Kidney (tissue), 14 donors: ENCODE measurements around the gene INPP5A. TPM values are rescaled to one million over a fixed set of nuclear protein-coding genes. Genes with fewer than 3 reads are reported as not detected.

ENCODE experiments used
- DNase-seq, 5 donors: peaks; one replicate each; pipeline ENCODE4 v3.0.0-alpha.2; 2013 to 2020
- FAIRE-seq: peaks from 2 replicates; lab custom pipeline; 2012; peaks lifted over from hg19 to GRCh38; lab: Jason Lieb, UNC
- H3K27ac ChIP-seq, 2 donors: one replicate each; pipeline ENCODE4 v1.7.0; 2013; ENCODE audit warnings: low read depth in 2 of 2, low read length in 2 of 2, inconsistent platforms in 1 of 2
- H3K27me3 ChIP-seq: one replicate; pipeline ENCODE4 v1.7.1; 2013; ENCODE audit warnings: low read length, inconsistent platforms; ENCODE audit not compliant: control insufficient read depth, insufficient read depth
- H3K36me3 ChIP-seq, 3 donors: one replicate each; pipeline versions ENCODE4 v1.7.0 to v1.7.1; 2013; ENCODE audit warnings: low read length in 3 of 3, control low read depth in 1 of 3, inconsistent platforms in 1 of 3; ENCODE audit not compliant: insufficient read depth in 3 of 3, control insufficient read depth in 2 of 3
- H3K4me1 ChIP-seq, 3 donors: one replicate each; pipeline versions ENCODE4 v1.7.0 to v1.7.1; 2013; ENCODE audit warnings: low read length in 3 of 3, inconsistent platforms in 1 of 3, low read depth in 1 of 3; ENCODE audit not compliant: control insufficient read depth in 2 of 3, insufficient read depth in 2 of 3
- H3K4me3 ChIP-seq, 3 donors: one replicate each; pipeline versions ENCODE4 v1.7.0 to v1.8.1; 2013; ENCODE audit warnings: low read length in 3 of 3, control low read depth in 1 of 3, inconsistent platforms in 1 of 3
- H3K9ac ChIP-seq, 3 donors: one replicate each; pipeline versions ENCODE4 v1.7.0 to v1.7.1; 2013; ENCODE audit warnings: low read length in 3 of 3, control low read depth in 1 of 3, inconsistent platforms in 1 of 3
- H3K9me3 ChIP-seq, 3 donors: one replicate each; pipeline versions ENCODE4 v1.7.0 to v1.7.1; 2013; ENCODE audit warnings: low read length in 3 of 3, control low read depth in 1 of 3, inconsistent platforms in 1 of 3; ENCODE audit not compliant: control insufficient read depth in 2 of 3, insufficient read depth in 1 of 3
- CTCF ChIP-seq: IDR thresholded peaks from 3 replicates; pipeline ENCODE4 v1.5.1; 2012; ENCODE audit warnings: mild to moderate bottlenecking, moderate library complexity, borderline replicate concordance; ENCODE audit not compliant: insufficient read depth; ENCODE audit errors: extremely low read depth
- intact Hi-C: fragments of 100-400 bp; cut with DNase I; formaldehyde crosslinking; loops from one replicate; pipeline ENCODE4 v1.11.1; 2022
- polyA plus RNA-seq: library from polyadenylated mRNA; stranded (reverse); fragments of 350-450 nt; fragmentation: Illumina TruSeq; extraction: RNeasy Lipid Tissue Mini Kit (QIAGEN cat#74804); gene quantifications from one replicate; pipeline ENCODE4 v1.2.3, GENCODE V29; 2014; ENCODE audit warnings: low read depth, low replicate concordance; ENCODE audit not compliant: insufficient read depth
- total RNA-seq: library from RNA; stranded (reverse); fragmentation: NEBNext Ultra II Directional; extraction: Animal tissue kit (Norgen Biotek cat#: 25700); gene quantifications from one replicate; pipeline ENCODE4 v1.2.1, GENCODE V29; 2021
- donor health status: control.
- donor health status: control.
- donor health status: control.
- donor health status: control.
- donor health status: control.
- donor health status: DM: yes; HTN: yes; CAD: no.
- donor health status: Normal renal cell carcinoma (clear cell type).

INPP5A gene
- total and polyA plus RNA-seq, 2 donors from 2014 or later = 20.8 to 40.3 TPM

- Histone ChIP-seq H3K4me3 (no peak overlapping the region), H3K4me1 (peaks cover 0 to 23% (median 9%) of the 10 kb centered on the region in 3 donors), H3K36me3 (no peaks in the 10 kb centered on the region), H3K27ac (no peak overlapping the region), H3K9me3 (no peaks in the 10 kb centered on the region), H3K27me3 (no peaks in the 10 kb centered on the region), H3K9ac (peak overlapping the region in 1 of 3 donors; percentile 8)
- FAIRE-seq (no peak), DNase-seq (no peak)
- no peak for TF ChIP-seq CTCF
- intact Hi-C loops = no loop called here
These were observed 3.1 kb upstream of the INPP5A start for GRCh38 chr10:132534391-132535064.

DNA sequence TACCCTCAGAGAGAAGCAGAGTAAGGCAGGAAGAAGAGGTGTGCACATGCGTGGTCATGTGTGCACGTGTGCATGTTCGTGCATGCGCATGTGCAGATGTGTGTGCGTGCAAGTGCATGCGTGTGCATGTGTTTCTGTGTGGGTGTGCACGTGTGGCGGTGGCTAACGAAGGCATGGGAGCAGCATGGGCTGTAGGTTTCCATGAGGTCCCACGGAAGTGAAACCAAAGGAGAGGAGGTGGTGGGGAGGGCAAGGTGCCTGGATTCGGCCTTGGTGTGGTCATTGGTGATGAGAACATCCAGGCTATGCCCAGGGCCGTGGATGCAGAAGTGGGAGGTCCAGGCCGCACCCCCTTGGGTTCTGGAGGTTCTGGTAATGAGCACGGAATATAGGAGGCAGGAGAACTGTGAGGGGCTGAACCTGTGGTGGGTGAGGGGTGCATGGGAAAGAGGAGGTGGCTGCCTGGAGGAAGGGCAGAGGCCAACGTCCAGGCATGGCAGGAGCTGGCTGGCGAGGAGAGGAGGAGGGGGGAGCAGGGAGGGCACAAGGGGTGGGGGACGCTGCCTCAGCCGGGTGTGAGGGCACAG is 2.4 kb upstream of the INPP5A start:
- no peaks in the 10 kb centered on the region for H3K27me3 ChIP-seq
- FAIRE-seq (no peak), DNase-seq (peak in 2 of 5 donors; percentile 64 to 68)
- TF ChIP-seq CTCF = no peak
- peaks cover 0 to 23% (median 9%) of the 10 kb centered on the region in 3 donors for H3K4me1 ChIP-seq
- H3K36me3 ChIP-seq = no peaks in the 10 kb centered on the region
- no peak overlapping the region for H3K4me3 ChIP-seq
- no peaks in the 10 kb centered on the region for H3K9me3 ChIP-seq
- intact Hi-C loops = no loop called here
- H3K27ac ChIP-seq = no peak overlapping the region
- no peak overlapping the region for H3K9ac ChIP-seq

GRCh38 chr10:132536241-132536876 is 1.2 kb upstream of the INPP5A start:
- no peak for TF ChIP-seq CTCF
- intact Hi-C loops = no loop called here
- DNase-seq = peak in 3 of 5 donors; percentile 61 to 81 (median 76)

More at GRCh38 chr10:132536241-132536876, 1.2 kb upstream of the INPP5A start:
- Histone ChIP-seq H3K9me3 (no peaks in the 10 kb centered on the region), H3K4me3 (peak overlapping the region; percentile 58 to 66 (median 62)), H3K36me3 (no peaks in the 10 kb centered on the region), H3K9ac (peak overlapping the region in 2 of 3 donors; percentile 65 to 77), H3K27me3 (no peaks in the 10 kb centered on the region), H3K27ac (peak overlapping the region; percentile 71 to 86), H3K4me1 (peaks cover 0 to 32% (median 16%) of the 10 kb centered on the region in 3 donors)
- FAIRE-seq = no peak
